Smooth muscle cell (in vitro differentiated cells): ENCODE results near the gene LRRC26. TPM values are rescaled to one million over a fixed set of nuclear protein-coding genes. Genes with fewer than 3 reads are reported as not detected.

Source experiments
- DNase-seq: peaks from one replicate; lab custom pipeline; 2025; ENCODE audit not compliant: unreplicated experiment; lab: John Stamatoyannopoulos, UW
- H2AFZ ChIP-seq: fragments of 200-600 bp; sonication (generic); 2 replicates; pipeline ENCODE4 v1.6.0; 2016; ENCODE audit warnings: antibody characterized with exemption, low read depth, mild to moderate bottlenecking
- H3F3A ChIP-seq: fragments of 200-600 bp; sonication (generic); 2 replicates; pipeline ENCODE4 v1.6.0; 2017; ENCODE audit warnings: antibody characterized with exemption, low read depth
- H3K27ac ChIP-seq: fragments of 200-600 bp; sonication (generic); 2 replicates; pipeline ENCODE4 v1.5.1; 2016; ENCODE audit warnings: low read depth, mild to moderate bottlenecking
- H3K27me3 ChIP-seq: fragments of 200-600 bp; sonication (generic); 2 replicates; pipeline ENCODE4 v1.6.1; 2016; ENCODE audit warnings: low read depth, mild to moderate bottlenecking
- H3K36me3 ChIP-seq: fragments of 200-600 bp; sonication (generic); 2 replicates; pipeline ENCODE4 v1.5.1; 2016; ENCODE audit warnings: low read depth
- H3K4me1 ChIP-seq: fragments of 200-600 bp; sonication (generic); 2 replicates; pipeline ENCODE4 v1.5.1; 2016; ENCODE audit warnings: low read depth
- H3K4me2 ChIP-seq: fragments of 200-600 bp; sonication (generic); 2 replicates; pipeline ENCODE4 v1.6.0; 2016; ENCODE audit warnings: mild to moderate bottlenecking
- H3K4me3 ChIP-seq: fragments of 200-600 bp; sonication (generic); 2 replicates; pipeline ENCODE4 v1.5.1; 2016; ENCODE audit warnings: mild to moderate bottlenecking
- H3K79me2 ChIP-seq: fragments of 200-600 bp; sonication (generic); 2 replicates; pipeline ENCODE4 v1.6.0; 2016; ENCODE audit warnings: low read depth, mild to moderate bottlenecking
- H3K9ac ChIP-seq: fragments of 200-600 bp; sonication (generic); 2 replicates; pipeline ENCODE4 v1.6.0; 2016; ENCODE audit warnings: low read depth
- H3K9me3 ChIP-seq: fragments of 200-600 bp; sonication (generic); replicated peaks from 2 replicates; pipeline ENCODE4 v1.5.1; 2016; ENCODE audit warnings: low read depth
- H4K20me1 ChIP-seq: fragments of 200-600 bp; sonication (generic); 2 replicates; pipeline ENCODE4 v1.6.0; 2016; ENCODE audit warnings: low read depth
- CTCF ChIP-seq: fragments of 200-600 bp; sonication (generic); IDR thresholded peaks from 2 replicates; pipeline ENCODE4 v1.5.1; 2017; ENCODE audit warnings: borderline replicate concordance, mild to moderate bottlenecking, antibody characterized with exemption; ENCODE audit not compliant: insufficient read depth, poor library complexity, severe bottlenecking
- WGBS: methylation state at CpG from one replicate; pipeline ENCODE4 v1.1.7; 2016; ENCODE audit warnings: low lambda C conversion rate; 5-methylcytosine and 5-hydroxymethylcytosine counted together
- polyA plus RNA-seq: library from polyadenylated mRNA; unstranded; fragments of >200 nt; fragmentation: Nextera tagmentation; extraction: Ambion mirVana; gene quantifications from 2 replicates; pipeline ENCODE4 v1.2.1, GENCODE V29; 2016
- total RNA-seq: library from RNA; depleted of rRNA; stranded (reverse); fragments of >200 nt; gene quantifications from 2 replicates; pipeline ENCODE4 v1.2.3, GENCODE V29; 2014

Gene LRRC26
- total and polyA plus RNA-seq, 2 experiments from 2014 or later: not detected

- TF ChIP-seq CTCF: no peak
- no peaks in the 10 kb centered on the region for H3K36me3 ChIP-seq
- H3F3A ChIP-seq: peaks cover 12% of the 10 kb centered on the region
- peaks cover 46% of the 10 kb centered on the region for H3K79me2 ChIP-seq
- peaks cover 20% of the 10 kb centered on the region for H3K4me1 ChIP-seq
- no peaks in the 10 kb centered on the region for H3K27me3 ChIP-seq
- H3K4me2 ChIP-seq: peak overlapping the region; percentile 100
- DNase-seq: no peak
- WGBS: 47% methylated on average over 23 of the region's 23 CpGs
- peak overlapping the region; percentile 96 for H3K9ac ChIP-seq
- no peaks in the 10 kb centered on the region for H3K9me3 ChIP-seq
- H2AFZ ChIP-seq: peak overlapping the region; percentile 33
- peak overlapping the region; percentile 96 for H3K27ac ChIP-seq
- peak overlapping the region; percentile 88 for H3K4me3 ChIP-seq
- peaks cover 21% of the 10 kb centered on the region for H4K20me1 ChIP-seq
Measured at GRCh38 chr9:137189297-137190295, 19.7 kb upstream of the LRRC26 start.

- no peaks in the 10 kb centered on the region for H3K27me3 ChIP-seq
- H3F3A ChIP-seq: peaks cover 12% of the 10 kb centered on the region
- peaks cover 18% of the 10 kb centered on the region for H3K4me1 ChIP-seq
- H3K4me3 ChIP-seq: peak within 1 kb of the TSS; percentile 88
- peak within 1 kb of the TSS; percentile 96 for H3K9ac ChIP-seq
- H3K9me3 ChIP-seq: no peaks in the 10 kb centered on the region
- TF ChIP-seq CTCF: peak; percentile 29
- peak within 1 kb of the TSS; percentile 96 for H3K27ac ChIP-seq
- peak; percentile 90 for DNase-seq
- 1% methylated on average over 84 of the region's 98 CpGs for WGBS
- no peaks in the 10 kb centered on the region for H3K36me3 ChIP-seq
- H3K4me2 ChIP-seq: peak within 1 kb of the TSS; percentile 100
- peaks cover 12% of the 10 kb centered on the region for H4K20me1 ChIP-seq
- peak within 1 kb of the TSS; percentile 62 for H2AFZ ChIP-seq
- H3K79me2 ChIP-seq: peaks cover 39% of the 10 kb centered on the region
Measured at GRCh38 chr9:137188490-137189296, 18.8 kb upstream of the LRRC26 start, which contains the start of the genes ANAPC2 and SSNA1. TSS of gene ANAPC2 (minus strand) at chr9:137188560. CDS start at chr9:137188532, 28 bp downstream. TSS of gene SSNA1 (plus strand) at chr9:137188676. CDS start at chr9:137188727, 51 bp downstream.

DNA sequence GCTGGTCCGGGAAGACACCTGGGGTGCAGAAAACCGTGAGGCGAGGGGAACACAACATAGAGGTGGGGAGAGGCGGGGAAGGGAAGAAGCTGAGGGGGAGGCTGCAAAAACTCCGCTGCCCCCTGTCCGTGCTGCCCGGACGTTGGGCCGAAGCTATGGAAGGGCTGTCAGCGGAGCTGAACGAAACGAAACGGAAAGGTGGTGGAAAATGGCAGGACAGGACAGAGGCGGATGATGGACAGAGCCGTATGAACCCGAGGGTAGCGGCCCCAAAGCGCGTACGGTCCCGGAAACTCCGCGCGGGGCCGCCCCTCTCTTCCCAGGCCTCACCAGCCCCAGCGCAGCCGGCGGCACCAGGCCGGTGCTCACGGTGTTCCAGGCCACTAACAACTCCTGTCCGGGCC is 18.2 kb upstream of the LRRC26 start:
- peaks cover 39% of the 10 kb centered on the region for H3K79me2 ChIP-seq

More for the DNA sequence above, 18.2 kb upstream of the LRRC26 start:
- peaks cover 10% of the 10 kb centered on the region for H4K20me1 ChIP-seq
- H3K27ac ChIP-seq: peak overlapping the region; percentile 96
- peaks cover 12% of the 10 kb centered on the region for H3F3A ChIP-seq
- H3K4me2 ChIP-seq: peak overlapping the region; percentile 100
- no peaks in the 10 kb centered on the region for H3K9me3 ChIP-seq
- H2AFZ ChIP-seq: peak overlapping the region; percentile 62
- no peaks in the 10 kb centered on the region for H3K27me3 ChIP-seq
- no peak for TF ChIP-seq CTCF
- no peaks in the 10 kb centered on the region for H3K36me3 ChIP-seq
- H3K4me3 ChIP-seq: peak overlapping the region; percentile 88
- H3K9ac ChIP-seq: peak overlapping the region; percentile 96
- DNase-seq: no peak
- 4% methylated on average over 27 of the region's 31 CpGs for WGBS
- H3K4me1 ChIP-seq: peaks cover 18% of the 10 kb centered on the region
